Measurements from ENCODE around the gene MLPH.

Gene MLPH

DNA sequence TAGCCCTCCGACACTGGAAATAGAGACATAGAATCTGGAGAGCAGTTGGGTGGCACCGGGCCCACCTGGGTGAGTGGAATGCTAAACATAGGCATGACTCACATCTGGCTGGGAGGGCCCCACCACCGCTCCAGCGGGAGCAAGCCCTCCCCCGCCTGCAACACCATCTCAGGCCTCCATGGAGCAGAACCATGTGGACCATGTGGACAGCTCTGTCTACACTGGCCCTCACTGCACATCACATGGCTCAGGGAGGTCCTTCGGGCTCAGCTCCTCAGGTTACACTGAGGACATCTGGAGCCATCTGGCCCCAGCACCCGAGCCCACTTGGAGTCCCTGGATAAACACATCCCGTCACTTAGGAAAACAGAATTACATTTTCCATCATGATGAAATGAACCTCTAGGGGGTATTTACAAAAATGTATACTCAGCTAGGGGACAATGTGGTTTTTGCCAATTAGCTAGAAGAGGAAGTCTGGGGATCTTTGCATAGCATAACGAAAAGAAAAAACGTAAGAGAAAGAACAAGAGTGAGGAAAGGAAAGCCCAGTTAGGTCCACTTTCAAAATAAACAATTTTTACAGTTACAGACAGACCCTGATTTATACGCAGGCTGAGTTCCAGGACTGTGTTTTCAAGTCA is 30.7 kb upstream of the MLPH start:
- no peak overlapping the region for H3K9ac ChIP-seq (ENCODE audit: low read depth, low read length)
- peaks cover 2% of the 10 kb centered on the region for H3K9me3 ChIP-seq (ENCODE audit: insufficient read depth, low read length, severe bottlenecking)
- no peak overlapping the region for H2AFZ ChIP-seq (ENCODE audit: low read depth, low read length)
- ATAC-seq (ENCODE audit: insufficient read depth, low read depth) (no peak), DNase-seq (no peak)
- TF ChIP-seq EZH2 (IDR thresholded peaks at IDR 0.05; ENCODE audit: borderline replicate concordance, low read depth, low read length, severe bottlenecking) (no peak), CTCF (IDR thresholded peaks at IDR 0.05; ENCODE audit: borderline replicate concordance, extremely low read depth, low read length, poor library complexity, severe bottlenecking) (no peak)
- H3K4me2 ChIP-seq (ENCODE audit: insufficient read depth, low read length) = no peak overlapping the region
- H3K36me3 ChIP-seq (ENCODE audit: insufficient read depth, low read length) = no peaks in the 10 kb centered on the region
- H3K79me2 ChIP-seq (ENCODE audit: insufficient read depth, low read length) = no peaks in the 10 kb centered on the region
- H3K4me1 ChIP-seq (ENCODE audit: insufficient read depth, low read length) = no peaks in the 10 kb centered on the region
- H3K27me3 ChIP-seq (ENCODE audit: insufficient read depth, low read length, poor library complexity) = no peaks in the 10 kb centered on the region
- H3K27ac ChIP-seq (ENCODE audit: low read length) = no peak overlapping the region
- H3K4me3 ChIP-seq (ENCODE audit: low read depth in 1 of 2, low read length in 2 of 2) = no peak overlapping the region
- H4K20me1 ChIP-seq (ENCODE audit: insufficient read depth, low read length) = no peaks in the 10 kb centered on the region

GRCh38 chr2:237457388-237457941 is 29.6 kb upstream of the MLPH start:
- Histone ChIP-seq H3K79me2 (ENCODE audit: insufficient read depth, low read length) (no peaks in the 10 kb centered on the region), H3K36me3 (ENCODE audit: insufficient read depth, low read length) (no peaks in the 10 kb centered on the region), H3K9me3 (ENCODE audit: insufficient read depth, low read length, severe bottlenecking) (peaks cover 2% of the 10 kb centered on the region), H4K20me1 (ENCODE audit: insufficient read depth, low read length) (no peaks in the 10 kb centered on the region), H3K27ac (ENCODE audit: low read length) (no peak overlapping the region), H3K27me3 (ENCODE audit: insufficient read depth, low read length, poor library complexity) (no peaks in the 10 kb centered on the region), H3K4me3 (ENCODE audit: low read depth in 1 of 2, low read length in 2 of 2) (no peak overlapping the region), H3K4me1 (ENCODE audit: insufficient read depth, low read length) (no peaks in the 10 kb centered on the region), H2AFZ (ENCODE audit: low read depth, low read length) (no peak overlapping the region), H3K9ac (ENCODE audit: low read depth, low read length) (no peak overlapping the region), H3K4me2 (ENCODE audit: insufficient read depth, low read length) (no peak overlapping the region)
- DNase-seq (no peak), ATAC-seq (ENCODE audit: insufficient read depth, low read depth) (no peak)
- TF ChIP-seq CTCF (IDR thresholded peaks at IDR 0.05; ENCODE audit: borderline replicate concordance, extremely low read depth, low read length, poor library complexity, severe bottlenecking) (no peak), EZH2 (IDR thresholded peaks at IDR 0.05; ENCODE audit: borderline replicate concordance, low read depth, low read length, severe bottlenecking) (no peak)

- no peak for ATAC-seq (ENCODE audit: insufficient read depth, low read depth)
- Histone ChIP-seq H3K4me1 (ENCODE audit: insufficient read depth, low read length) (no peaks in the 10 kb centered on the region), H3K4me3 (ENCODE audit: low read depth in 1 of 2, low read length in 2 of 2) (no peak overlapping the region)
Measured at GRCh38 chr2:237458519-237458918, 28.5 kb upstream of the MLPH start.

More at GRCh38 chr2:237458519-237458918, 28.5 kb upstream of the MLPH start:
- no peak overlapping the region for H3K27ac ChIP-seq (ENCODE audit: low read length)
- no peaks in the 10 kb centered on the region for H3K36me3 ChIP-seq (ENCODE audit: insufficient read depth, low read length)
- no peak for DNase-seq
- H3K9me3 ChIP-seq (ENCODE audit: insufficient read depth, low read length, severe bottlenecking) = peaks cover 2% of the 10 kb centered on the region
- H3K9ac ChIP-seq (ENCODE audit: low read depth, low read length) = no peak overlapping the region
- no peak overlapping the region for H2AFZ ChIP-seq (ENCODE audit: low read depth, low read length)
- no peaks in the 10 kb centered on the region for H4K20me1 ChIP-seq (ENCODE audit: insufficient read depth, low read length)
- no peaks in the 10 kb centered on the region for H3K27me3 ChIP-seq (ENCODE audit: insufficient read depth, low read length, poor library complexity)
- no peak overlapping the region for H3K4me2 ChIP-seq (ENCODE audit: insufficient read depth, low read length)
- TF ChIP-seq CTCF (IDR thresholded peaks at IDR 0.05; ENCODE audit: borderline replicate concordance, extremely low read depth, low read length, poor library complexity, severe bottlenecking) (no peak), EZH2 (IDR thresholded peaks at IDR 0.05; ENCODE audit: borderline replicate concordance, low read depth, low read length, severe bottlenecking) (no peak)
- H3K79me2 ChIP-seq (ENCODE audit: insufficient read depth, low read length) = no peaks in the 10 kb centered on the region

Measured in DND-41 (cell line).